DMS53 treated with DMSO at 0.1 percent for 48 hours (cell line): ENCODE measurements around the gene SEC14L1.
"Not testable (repeated sequence)": the region's sequence is repeated elsewhere in the genome, so short reads cannot be mapped to it uniquely, and the experiment has no call there.

Source experiments
- DNase-seq: peaks from one replicate; lab custom pipeline; 2025; ENCODE audit not compliant: unreplicated experiment; lab: John Stamatoyannopoulos, UW

SEC14L1 gene

GRCh38 chr17:77140878-77141767, at the start of gene SEC14L1:
Gene SEC14L1 (plus strand): TSS chr17:77140969. CDS start chr17:77143597, 2,628 bp downstream.
- DNase-seq, result peak; percentile 41

GRCh38 chr17:77092025-77092424, 48.7 kb upstream of the SEC14L1 start:
- no peak for DNase-seq

- no peak for DNase-seq
Observed at GRCh38 chr17:77095461-77095860, 45.3 kb upstream of the SEC14L1 start.

GRCh38 chr17:77096570-77097214, 44.1 kb upstream of the SEC14L1 start:
- DNase-seq, result peak; percentile 5

GRCh38 chr17:77097631-77098180, 43.1 kb upstream of the SEC14L1 start:
- no peak for DNase-seq

- no peak for DNase-seq
Observed at GRCh38 chr17:77098884-77099545, 41.8 kb upstream of the SEC14L1 start.

- DNase-seq, result no peak
Observed at GRCh38 chr17:77099997-77100396, 40.8 kb upstream of the SEC14L1 start.

- DNase-seq, result no peak
Observed at GRCh38 chr17:77101521-77102410, 39.0 kb upstream of the SEC14L1 start.

- not testable (repeated sequence) for DNase-seq
Observed at GRCh38 chr17:77102411-77103134, 38.2 kb upstream of the SEC14L1 start.

GRCh38 chr17:77105706-77106105, 35.1 kb upstream of the SEC14L1 start:
- no peak for DNase-seq

- DNase-seq, result no peak
Observed at GRCh38 chr17:77106874-77107358, 33.9 kb upstream of the SEC14L1 start.

- DNase-seq, result no peak
Observed at GRCh38 chr17:77107506-77108433, 33.0 kb upstream of the SEC14L1 start.

- no peak for DNase-seq
Observed at GRCh38 chr17:77109159-77109759, 31.5 kb upstream of the SEC14L1 start.

- no peak for DNase-seq
Observed at GRCh38 chr17:77109764-77110359, 30.9 kb upstream of the SEC14L1 start.

GRCh38 chr17:77111165-77111933, 29.4 kb upstream of the SEC14L1 start:
- not testable (repeated sequence) for DNase-seq

GRCh38 chr17:77111934-77112296, 28.9 kb upstream of the SEC14L1 start:
- DNase-seq, result no peak

- DNase-seq, result no peak
Observed at GRCh38 chr17:77115510-77115909, 25.3 kb upstream of the SEC14L1 start.
